ENCODE measurements around the gene TSN. TPM values are rescaled to one million over a fixed set of nuclear protein-coding genes. Genes with fewer than 3 reads are reported as not detected.

Gene TSN
- total and polyA plus RNA-seq, 10 of the 15 experiments (the other 5 are each of a cell fraction or from before 2014, with no cell fraction given), result 45.6 to 102 (median 59.2) TPM

DNA sequence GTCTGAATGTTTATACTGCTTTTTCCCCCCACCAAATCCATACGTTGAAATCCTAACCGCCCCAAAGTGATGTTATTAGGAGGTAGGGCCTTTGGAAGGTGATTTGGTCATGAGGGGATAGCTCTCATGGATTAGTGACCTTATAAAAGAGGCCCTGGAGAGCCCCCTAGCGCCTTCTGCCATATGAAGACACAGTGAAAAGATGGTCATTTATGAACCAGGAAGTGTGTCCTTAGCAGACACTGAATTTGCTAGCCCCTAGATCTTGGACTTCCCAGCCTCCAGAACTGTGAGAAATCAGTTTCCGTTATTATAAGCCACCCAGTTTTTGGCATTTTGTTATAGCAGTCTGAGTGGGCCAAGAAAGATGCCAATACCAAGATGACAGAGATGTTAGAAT is 7.2 kb upstream of the TSN start (continued):
- TF ChIP-seq, protein P1, sequence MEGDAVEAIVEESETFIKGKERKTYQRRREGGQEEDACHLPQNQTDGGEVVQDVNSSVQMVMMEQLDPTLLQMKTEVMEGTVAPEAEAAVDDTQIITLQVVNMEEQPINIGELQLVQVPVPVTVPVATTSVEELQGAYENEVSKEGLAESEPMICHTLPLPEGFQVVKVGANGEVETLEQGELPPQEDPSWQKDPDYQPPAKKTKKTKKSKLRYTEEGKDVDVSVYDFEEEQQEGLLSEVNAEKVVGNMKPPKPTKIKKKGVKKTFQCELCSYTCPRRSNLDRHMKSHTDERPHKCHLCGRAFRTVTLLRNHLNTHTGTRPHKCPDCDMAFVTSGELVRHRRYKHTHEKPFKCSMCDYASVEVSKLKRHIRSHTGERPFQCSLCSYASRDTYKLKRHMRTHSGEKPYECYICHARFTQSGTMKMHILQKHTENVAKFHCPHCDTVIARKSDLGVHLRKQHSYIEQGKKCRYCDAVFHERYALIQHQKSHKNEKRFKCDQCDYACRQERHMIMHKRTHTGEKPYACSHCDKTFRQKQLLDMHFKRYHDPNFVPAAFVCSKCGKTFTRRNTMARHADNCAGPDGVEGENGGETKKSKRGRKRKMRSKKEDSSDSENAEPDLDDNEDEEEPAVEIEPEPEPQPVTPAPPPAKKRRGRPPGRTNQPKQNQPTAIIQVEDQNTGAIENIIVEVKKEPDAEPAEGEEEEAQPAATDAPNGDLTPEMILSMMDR (IDR thresholded peaks at IDR 0.05 in 2 of 3, conservative IDR thresholded peaks at IDR 0.05 in 1 of 3; ENCODE audit: control insufficient read depth in 2 of 3, extremely low read depth in 1 of 3, insufficient read depth in 1 of 3, low read depth in 3 of 3, low read length in 3 of 3), result peak; percentile 29 to 40 (median 39); a peak in 4 of 6 replicates
- TF ChIP-seq NR2F1 (conservative IDR thresholded peaks at IDR 0.05), result no peak

DNA sequence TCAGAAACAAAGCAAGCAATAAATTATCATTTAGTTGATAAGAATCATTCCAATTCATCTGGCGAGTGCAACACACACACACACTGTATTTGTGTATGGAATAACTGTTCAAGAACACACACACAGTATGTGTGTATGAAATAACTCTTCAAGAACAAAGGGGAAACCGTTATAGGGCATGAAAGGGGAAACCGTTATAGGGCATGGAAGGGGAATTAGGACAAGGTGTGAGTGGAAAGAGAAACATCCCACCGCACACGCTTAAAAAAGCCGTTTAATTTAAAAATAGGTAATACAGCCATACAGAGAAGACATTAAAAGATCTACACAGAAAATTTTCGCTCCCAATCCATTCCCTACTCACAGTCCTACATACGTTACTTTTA is 607 bp upstream of the TSN start:
- no peak for TF ChIP-seq IRF3 (IDR thresholded peaks at IDR 0.05)
- no peak for TF ChIP-seq TCF12 (IDR thresholded peaks at IDR 0.05; ENCODE audit: low read depth, low read length)
- no peak for TF ChIP-seq CBX3 (IDR thresholded peaks at IDR 0.05; ENCODE audit: borderline replicate concordance, low read depth)
- TF ChIP-seq PML (IDR thresholded peaks at IDR 0.05; ENCODE audit: low read length), result no peak
- TF ChIP-seq KDM1A (IDR thresholded peaks at IDR 0.05; ENCODE audit: borderline replicate concordance), result no peak
- no peak for TF ChIP-seq TARDBP (IDR thresholded peaks at IDR 0.05; ENCODE audit: borderline replicate concordance)
- TF ChIP-seq MEF2B (IDR thresholded peaks at IDR 0.05; ENCODE audit: partially characterized antibody, poor library complexity, severe bottlenecking), result no peak
- TF ChIP-seq, protein P2, sequence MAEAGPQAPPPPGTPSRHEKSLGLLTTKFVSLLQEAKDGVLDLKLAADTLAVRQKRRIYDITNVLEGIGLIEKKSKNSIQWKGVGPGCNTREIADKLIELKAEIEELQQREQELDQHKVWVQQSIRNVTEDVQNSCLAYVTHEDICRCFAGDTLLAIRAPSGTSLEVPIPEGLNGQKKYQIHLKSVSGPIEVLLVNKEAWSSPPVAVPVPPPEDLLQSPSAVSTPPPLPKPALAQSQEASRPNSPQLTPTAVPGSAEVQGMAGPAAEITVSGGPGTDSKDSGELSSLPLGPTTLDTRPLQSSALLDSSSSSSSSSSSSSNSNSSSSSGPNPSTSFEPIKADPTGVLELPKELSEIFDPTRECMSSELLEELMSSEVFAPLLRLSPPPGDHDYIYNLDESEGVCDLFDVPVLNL (IDR thresholded peaks at IDR 0.05; ENCODE audit: low read depth, low read length), result no peak
- TF ChIP-seq MEF2A (IDR thresholded peaks at IDR 0.05; ENCODE audit: insufficient read depth, low read depth, low read length), result no peak
- no peak for TF ChIP-seq SMAD1 (IDR thresholded peaks at IDR 0.05; ENCODE audit: low read depth, partially characterized antibody)
- TF ChIP-seq ATF7 (IDR thresholded peaks at IDR 0.05; ENCODE audit: low read depth), result no peak
- H3K4me3 ChIP-seq, result peak overlapping the region; percentile 71
- WGBS (ENCODE audit: insufficient coverage, insufficient replicate concordance, low lambda C conversion rate, missing lambda C conversion rate), result 3% methylated on average over 8 of the region's 8 CpGs

More for the DNA sequence above, 607 bp upstream of the TSN start:
- in situ Hi-C loops (cut with MboI), result no loop called here
- peaks cover 0 to under 1% of the 10 kb centered on the region in 2 experiments; a peak in 1 of 4 replicates for H3K36me3 ChIP-seq (ENCODE audit: control insufficient read depth in 2 of 2, insufficient read depth in 2 of 2, low read length in 1 of 2)
- no peaks in the 10 kb centered on the region for H3K9me3 ChIP-seq (replicated peaks; ENCODE audit: control insufficient read depth, insufficient read depth, low read length)
- DNase-seq (ENCODE audit: low read depth, low spot score), result no peak
- ChIA-PET CTCF (interaction anchor here (2.1 kb wide), 1 partner anchor 19 kb away, joined by 6 read pairs; no protein-coding TSS in a partner anchor), RAD21 (ENCODE audit: unreplicated experiment) (interaction anchor here (1.0 kb wide), 1 partner anchor 223 kb away, joined by 3 read pairs; no protein-coding TSS in a partner anchor), SMC1A (ENCODE audit: uncharacterized antibody, unreplicated experiment) (no interaction called here), POLR2A (no interaction called here)
- FAIRE-seq, result no peak
- peaks cover 26% of the 10 kb centered on the region for H3K79me2 ChIP-seq (ENCODE audit: control insufficient read depth, insufficient read depth, low read length)
- no peak for ATAC-seq
- H2AFZ ChIP-seq (ENCODE audit: control insufficient read depth, low read depth, low read length), result peak overlapping the region; percentile 54
- peak overlapping the region; percentile 41 for H3K9ac ChIP-seq (ENCODE audit: control insufficient read depth, insufficient read depth, low read length)
- H3K27ac ChIP-seq (ENCODE audit: control insufficient read depth, insufficient read depth), result no peak overlapping the region
- BruUV-seq (replicated peaks), result TSS peak; percentile 97
- H4K20me1 ChIP-seq (ENCODE audit: control insufficient read depth, insufficient read depth), result no peaks in the 10 kb centered on the region
- peak overlapping the region; percentile 66 for H3K4me2 ChIP-seq (ENCODE audit: control insufficient read depth, insufficient read depth)
- no peaks in the 10 kb centered on the region for H3K27me3 ChIP-seq (replicated peaks in 1 of 2; ENCODE audit: control insufficient read depth in 2 of 2, insufficient read depth in 2 of 2, low read length in 1 of 2)
- no peaks in the 10 kb centered on the region; the same call in 1 of the 2 replicates for H3K4me1 ChIP-seq (ENCODE audit: control insufficient read depth, insufficient read depth, low read length)
- intact Hi-C loops (cut with micrococcal nuclease; ENCODE audit: unreplicated experiment), result no loop called here
